Upper lobe of left lung (tissue), 4 donors: ENCODE measurements around the gene SGCA.

Experiments used
- CTCF ChIP-seq, 6 experiments: fragments of 450-650 bp in 4 of 6; fragments of 200-600 bp in 2 of 6; sonication (generic) in 2 of 6; IDR thresholded peaks; one replicate each; pipeline ENCODE4 v1.5.1; 2016 to 2019; ENCODE audit warnings: antibody characterized with exemption in 6 of 6
- POLR2A ChIP-seq, 4 donors: fragments of 450-650 bp; IDR thresholded peaks; one replicate each; pipeline ENCODE4 v1.5.1; 2016 to 2017; ENCODE audit warnings: antibody characterized with exemption in 4 of 4, mild to moderate bottlenecking in 2 of 4

GRCh38 chr17:50194140-50194933, 28.5 kb downstream of the SGCA start:
- TF ChIP-seq CTCF (IDR thresholded peaks at IDR 0.05) (no peak), POLR2A (IDR thresholded peaks at IDR 0.05) (no peak)
